Fibroblast of skin of scalp (primary cell): ENCODE data around the gene CAPN15.

ENCODE experiments used
- DNase-seq: peaks from one replicate; pipeline ENCODE4 v3.0.0-alpha.2; 2013

Gene CAPN15

DNA sequence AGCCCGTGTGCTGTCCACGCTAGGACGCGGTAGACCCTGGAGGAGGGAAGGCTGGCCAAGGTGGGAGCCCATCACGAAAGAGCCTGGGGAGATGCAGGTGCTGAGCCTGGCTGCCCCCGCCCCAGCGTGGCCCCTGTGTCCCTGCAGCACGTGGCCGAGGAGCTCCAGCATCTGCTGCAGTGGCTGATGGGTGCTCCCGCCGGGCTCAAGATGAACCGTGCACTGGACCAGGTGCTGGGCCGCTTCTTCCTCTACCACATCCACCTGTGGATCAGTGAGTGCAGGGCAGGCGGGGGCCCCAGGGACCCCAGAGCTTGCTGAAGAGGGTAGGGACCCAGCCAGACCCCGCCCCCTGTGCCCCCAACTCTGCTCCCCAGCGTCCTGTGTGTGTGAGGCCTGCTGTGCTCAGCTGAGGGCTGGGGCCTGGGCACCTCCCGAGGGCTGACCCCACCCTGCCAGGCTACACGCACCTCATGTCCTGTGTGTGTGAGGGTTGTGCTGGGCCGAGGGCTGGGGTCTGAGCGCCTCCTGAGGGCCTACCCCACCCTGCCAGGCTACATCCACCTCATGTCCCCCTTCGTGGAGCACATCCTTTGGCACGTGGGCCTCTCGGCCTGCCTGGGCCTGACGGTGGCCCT, 50.8 kb downstream of the CAPN15 start:
- DNase-seq = no peak

DNA sequence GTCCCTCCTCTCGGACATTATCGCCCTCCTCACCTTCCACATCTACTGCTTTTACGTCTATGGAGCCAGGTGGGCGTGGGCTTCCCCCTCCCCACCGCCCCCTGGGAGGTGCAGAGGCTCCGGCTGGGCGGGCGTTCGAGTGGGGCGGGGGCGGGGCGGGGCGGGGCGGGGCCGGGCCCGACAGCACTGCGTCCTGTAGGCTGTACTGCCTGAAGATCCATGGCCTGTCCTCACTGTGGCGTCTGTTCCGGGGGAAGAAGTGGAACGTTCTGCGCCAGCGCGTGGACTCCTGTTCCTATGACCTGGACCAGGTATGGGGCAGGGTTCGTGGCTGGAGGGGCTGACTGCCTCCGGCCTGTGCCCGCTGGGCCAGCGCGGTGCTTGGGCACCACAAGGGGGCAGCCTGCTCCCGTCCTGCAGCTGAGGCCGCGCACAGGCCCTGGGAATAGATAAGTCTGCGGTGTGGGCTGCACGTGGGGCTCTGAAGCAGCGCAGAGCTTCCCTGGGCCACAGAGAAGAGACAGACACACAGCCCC, 51.4 kb downstream of the CAPN15 start:
- DNase-seq = peak; percentile 65

DNA sequence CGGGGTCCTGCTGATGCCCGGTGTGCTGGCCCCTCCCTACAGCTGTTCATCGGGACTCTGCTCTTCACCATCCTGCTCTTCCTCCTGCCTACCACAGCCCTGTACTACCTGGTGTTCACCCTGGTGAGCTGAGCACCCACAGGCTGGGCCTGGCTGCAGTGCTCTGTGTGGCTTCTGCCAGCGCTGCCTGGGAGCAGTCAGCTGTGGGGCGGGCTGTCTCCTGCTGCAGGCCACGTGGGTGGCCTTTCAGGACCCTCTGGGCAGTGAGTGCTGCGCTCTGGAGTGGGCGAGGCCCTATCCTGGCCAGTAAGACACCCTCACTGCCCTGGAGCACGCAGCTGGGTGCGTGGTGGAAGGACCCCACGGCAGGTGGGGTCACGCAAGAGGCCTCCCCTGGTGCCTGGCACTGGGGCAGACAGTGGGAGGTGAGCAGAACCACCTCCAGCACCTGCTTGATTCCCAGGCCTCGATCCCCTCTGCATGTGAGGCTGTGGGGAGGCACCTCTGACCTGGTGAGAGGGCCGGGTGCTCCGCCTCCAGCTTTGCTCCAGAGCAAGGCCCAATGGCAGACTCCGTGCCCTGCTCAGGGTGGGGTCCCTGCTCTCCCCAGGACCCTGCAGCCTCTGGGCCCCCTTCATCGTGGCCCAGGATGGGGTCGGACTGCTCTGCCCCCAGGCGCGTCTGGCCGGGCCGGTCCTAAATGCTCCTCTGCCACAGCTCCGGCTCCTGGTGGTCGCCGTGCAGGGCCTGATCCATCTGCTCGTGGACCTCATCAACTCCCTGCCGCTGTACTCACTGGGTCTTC, 52.8 kb downstream of the CAPN15 start:
- DNase-seq = no peak

DNA sequence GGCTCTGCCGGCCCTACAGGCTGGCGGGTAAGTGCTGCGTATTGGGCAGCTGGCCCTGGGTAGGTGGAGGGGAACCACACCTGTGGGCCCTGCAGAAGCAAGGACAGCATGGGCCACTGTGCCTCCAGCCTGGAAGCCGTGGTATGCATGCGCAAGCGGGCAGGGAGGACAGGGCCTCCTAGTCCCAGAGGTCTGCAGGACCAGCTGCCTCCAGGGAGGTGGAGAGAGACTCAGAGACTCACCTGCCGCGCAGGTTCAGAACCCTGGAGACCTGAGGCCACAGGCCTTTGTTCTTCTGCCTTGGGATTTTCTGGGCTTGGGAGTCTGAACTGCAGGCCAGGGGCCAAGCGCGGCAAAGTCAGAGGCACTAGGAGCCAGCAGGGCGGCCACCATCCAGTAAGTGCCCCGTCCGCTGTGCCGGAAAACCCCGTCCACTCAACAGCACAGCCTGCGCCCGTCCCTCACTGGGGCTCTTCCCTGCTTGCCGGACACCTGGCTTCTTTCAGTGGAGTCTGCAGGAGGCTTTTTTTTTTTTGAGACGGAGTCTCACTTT, 53.5 kb downstream of the CAPN15 start:
- no peak for DNase-seq

DNA sequence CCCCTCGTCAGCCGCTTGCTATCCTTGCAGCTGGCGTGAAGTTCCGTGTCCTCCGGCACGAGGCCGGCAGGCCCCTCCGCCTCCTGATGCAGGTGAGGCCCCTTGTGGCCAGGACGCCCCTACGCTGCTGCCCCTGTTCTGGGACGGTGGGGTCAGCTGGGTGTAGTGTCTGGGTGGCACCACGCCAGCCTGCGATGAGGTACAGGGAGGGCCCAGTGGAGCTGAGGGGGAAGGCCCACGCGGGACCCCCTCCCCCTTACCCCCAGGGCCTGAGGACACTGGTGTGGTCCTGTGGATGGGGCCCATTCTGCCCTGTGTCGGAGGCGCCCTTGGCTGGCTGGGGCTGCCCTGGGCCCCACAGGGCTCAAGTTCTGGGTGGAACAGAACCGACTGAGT, 54.7 kb downstream of the CAPN15 start:
- DNase-seq = no peak

DNA sequence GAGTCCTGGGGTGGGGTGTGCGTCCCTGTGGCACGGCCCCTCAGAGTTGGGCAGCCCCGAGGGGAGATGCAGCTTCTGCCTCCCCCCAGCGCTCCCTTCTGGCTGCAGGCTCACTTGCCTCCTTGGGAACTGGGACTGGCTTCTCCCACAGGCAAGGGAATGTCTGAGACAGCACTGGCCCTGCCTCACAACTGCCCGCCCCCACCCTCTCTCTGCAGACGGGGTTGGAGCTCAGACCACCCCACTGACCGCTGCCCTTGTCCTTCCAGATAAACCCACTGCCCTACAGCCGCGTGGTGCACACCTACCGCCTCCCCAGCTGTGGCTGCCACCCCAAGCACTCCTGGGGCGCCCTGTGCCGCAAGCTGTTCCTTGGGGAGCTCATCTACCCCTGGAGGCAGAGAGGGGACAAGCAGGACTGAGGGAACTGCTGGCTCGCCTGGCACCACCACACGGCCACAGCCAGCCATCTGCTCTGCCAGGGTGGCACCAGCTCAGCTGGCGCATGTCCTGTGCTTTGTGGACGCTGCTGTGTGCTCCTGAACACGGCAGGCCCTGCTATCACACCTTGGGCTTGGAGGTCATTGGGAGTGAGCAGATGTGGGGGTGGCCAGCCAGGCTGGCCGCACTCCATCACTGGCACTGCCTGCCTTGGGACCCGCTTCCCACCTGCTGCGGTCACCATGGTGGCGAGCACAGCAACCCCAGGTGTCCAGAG, 55.3 kb downstream of the CAPN15 start:
- no peak for DNase-seq

DNA sequence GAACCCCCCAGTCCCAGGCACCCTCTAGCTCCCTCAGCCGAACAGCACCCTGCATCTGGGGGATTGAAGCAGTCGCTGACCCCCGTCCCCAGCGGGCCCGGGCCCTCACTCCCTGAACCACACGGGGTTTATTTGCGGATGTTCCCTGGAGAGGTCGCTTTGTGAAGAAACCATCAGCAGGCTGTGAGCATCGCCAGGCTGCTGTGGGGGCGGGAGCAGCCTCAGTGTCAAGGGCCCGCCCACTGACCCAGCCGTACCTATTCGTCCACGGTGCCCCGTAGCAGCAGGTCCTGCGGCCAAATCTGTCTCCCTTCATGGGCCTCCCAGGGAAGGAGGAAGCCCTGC, 55.9 kb downstream of the CAPN15 start:
- no peak for DNase-seq

DNA sequence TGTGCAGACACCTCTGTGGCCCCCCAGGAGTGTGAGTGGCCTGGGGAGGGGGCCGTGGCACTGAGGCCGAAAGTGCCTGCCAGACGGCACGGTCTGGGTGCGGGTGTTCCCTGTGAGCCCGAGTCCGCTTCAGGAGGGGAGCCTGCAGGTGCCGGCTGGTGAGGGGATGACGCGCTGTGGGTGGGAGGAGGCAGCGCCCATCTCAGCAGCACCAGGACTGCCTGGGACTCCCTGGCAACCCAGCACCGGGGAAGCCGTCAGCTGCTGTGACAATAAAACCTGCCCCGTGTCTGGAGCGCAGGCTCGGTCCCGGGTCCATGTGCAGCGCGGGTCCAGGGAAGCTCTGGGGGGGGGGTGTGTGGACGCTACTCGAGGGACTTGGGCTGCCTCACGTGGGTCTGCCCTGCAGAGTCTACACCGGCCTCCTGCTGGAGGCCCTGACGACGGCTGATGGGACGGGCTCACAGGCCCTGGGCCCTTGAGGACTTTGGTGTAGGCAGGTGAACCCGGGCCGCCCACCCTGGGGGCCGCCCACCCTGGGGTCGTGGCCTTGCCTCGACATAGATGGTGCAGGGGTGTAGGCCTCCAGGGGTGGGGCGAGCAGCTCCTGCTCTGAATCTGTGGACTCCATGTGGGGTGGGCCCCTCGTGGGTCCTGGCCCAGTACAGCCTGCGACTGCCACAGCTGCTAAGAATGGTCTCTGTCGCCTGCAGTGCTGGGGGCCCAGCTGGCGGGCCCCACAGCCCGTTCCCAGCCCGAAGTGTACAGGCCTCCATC, 56.5 kb downstream of the CAPN15 start:
- DNase-seq = no peak

DNA sequence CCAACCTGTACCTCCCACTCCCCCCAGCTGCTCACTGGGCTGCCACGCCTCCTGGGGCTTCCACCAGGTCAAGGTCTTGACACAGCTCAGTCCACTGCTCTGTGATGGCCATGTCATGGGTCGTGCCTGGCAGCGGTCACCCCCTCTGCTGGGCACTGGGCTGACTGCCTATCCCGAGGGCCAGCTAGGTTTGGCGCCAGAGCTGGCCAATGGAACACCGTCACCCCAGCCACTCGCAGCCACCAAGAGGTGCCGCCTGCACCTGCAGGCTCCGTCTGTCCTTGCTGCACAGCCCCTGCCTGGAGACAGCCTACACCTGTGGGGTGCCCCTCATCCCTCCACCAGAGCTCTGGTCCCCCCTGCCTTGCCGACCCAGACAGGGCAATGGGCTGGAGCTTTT, 57.8 kb downstream of the CAPN15 start:
- no peak for DNase-seq

DNA sequence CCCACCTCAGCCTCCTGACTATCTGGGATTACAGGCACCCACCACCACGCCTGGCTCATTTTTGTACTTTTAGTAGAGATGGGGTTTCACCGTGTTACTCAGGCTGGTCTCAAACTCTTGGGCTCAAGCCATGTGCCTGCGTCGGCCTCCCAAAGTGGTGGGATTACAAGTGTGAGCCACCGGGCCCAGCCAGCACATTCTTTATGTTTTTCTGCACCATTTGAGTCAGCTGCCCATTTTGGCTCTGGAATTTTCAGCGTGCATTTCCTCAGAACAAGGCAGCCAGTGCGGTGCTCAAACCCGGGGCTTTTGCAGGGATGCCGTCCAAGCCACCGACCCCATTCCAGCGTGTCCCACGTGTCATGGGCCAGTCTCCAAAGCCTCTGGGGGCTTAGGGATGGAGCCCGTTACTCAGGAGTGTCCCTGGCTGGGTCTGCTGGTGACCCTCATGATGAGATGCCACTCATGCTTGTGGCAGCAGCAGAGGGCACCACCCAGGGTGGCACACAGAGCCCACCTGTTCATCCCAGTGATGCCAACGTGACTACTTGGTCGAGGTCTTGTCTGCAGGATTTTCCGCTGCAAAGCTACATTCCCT, 58.6 kb downstream of the CAPN15 start:
- peak; percentile 35 for DNase-seq

DNA sequence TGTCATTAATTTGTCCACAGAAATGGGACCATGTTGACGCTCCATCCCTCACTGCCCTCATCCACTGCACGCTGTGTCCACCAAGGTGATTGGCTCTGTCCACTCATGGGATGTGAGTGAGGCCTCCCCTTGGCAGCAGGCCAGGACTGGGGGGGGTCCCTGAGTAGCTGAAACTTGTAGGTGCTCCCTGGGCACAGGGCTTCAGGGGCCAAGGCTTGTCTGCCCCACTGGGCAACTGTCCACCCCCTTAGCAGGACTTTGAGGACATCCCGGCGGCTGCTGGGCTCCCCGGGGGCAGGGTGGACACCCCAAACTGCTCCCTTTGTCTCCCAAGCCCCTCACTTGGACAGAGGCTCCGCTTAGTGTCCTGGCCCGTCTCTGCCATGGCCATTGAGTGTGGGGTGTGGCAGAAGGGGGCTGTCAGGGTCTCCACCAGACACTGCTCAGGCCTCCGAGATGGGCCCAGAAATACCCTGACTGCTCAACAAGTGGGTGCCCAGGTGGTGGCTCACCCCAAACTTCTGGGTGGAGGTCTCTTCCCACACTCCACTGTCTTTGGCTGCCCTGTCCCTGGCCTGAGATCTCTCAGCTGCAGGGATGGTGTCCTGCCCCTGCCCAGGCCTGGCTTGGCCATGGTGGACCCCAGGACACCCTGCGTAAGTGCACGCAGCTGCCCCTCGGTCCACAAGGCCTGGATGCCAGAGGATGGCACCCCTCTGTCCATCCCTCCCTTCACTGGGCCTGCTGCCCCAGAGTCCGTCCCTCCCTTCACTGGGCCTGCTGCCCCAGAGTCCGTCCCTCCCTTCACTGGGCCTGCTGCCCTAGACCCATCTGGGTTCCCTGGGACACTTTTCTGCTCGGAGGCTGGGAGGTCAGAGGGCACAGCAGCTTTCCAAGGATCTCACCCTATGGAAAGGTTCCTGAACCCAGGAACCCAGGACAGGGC, 59.4 kb downstream of the CAPN15 start:
- no peak for DNase-seq

DNA sequence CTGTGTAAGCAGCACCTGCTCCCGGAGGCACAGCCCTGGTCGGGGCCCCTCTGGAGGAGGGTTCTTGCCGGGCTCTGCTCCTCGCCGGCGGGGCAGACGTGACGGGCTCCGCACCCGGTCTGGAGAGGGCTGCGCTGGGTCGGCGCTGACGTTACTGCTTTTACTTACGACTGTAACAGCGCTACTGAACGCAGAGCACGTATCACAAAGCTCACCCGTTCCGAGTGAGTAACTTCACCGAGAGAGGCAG, 61.1 kb downstream of the CAPN15 start:
- peak; percentile 47 for DNase-seq

DNA sequence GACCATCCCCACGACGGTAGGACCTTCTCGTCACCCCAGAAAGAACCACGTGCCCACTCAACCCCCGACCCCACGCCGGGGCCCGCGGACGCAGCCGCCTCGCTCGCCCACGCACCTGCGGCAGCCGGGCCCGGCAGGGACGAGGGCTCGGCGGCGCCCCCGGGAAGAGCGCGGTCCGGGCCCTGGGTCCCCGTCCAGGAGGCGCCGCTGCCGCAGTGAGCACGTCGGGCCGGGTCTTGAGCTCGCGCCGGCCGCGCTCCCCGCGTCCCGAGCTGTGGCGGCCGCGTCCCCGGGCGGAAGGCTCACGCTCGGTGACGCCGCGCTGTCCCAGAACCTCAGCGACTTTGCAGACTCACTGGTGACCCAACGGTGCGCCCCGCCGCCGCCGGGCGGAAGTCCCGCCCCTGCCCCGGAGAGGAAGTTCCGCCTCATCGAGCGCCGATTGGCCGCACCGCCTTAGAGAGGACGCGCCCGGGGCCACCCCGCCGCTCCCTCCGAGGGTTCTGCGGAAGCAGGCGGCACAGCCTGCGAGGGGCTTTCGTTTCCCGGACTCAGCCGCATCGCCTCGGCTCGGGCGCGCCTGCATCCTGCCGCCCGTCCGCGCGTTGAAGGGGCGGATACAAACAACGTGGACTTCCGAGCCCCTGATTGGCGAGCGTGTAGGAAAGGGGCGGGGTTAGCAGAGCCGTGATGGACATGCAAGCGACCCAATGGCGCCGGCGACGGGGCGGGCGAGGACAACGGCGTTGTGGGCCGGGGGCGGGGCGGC, 61.6 kb downstream of the CAPN15 start:
- DNase-seq = peak; percentile 95

DNA sequence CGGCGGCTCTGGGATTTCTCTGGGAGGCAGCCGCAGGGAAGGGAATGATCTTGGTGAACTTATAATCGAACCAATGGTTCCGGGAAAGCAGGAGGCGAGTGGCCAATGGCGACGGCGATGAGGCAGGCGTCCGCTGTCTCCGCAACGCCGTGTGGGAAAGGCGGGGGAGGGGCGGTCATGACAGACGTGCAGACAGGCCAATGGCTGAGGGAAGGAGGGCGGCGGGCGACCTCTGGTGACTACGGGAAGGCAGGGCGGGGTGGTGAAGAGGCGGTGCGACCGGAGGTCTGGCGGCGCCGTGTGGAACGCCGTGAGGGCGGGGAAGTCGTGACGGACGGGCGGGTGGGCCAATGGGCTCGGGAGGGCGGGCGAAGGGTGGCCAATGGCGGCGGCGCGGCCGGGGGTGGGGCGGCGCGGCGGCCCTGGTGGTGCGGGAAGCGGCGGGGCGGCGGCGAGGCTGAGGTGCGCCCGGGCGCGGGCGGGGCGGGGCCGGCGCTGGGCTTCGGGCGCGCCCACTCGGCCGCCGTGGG, 62.2 kb downstream of the CAPN15 start, which contains the start of gene RAB40C:
RAB40C (plus strand) TSS at position 409 of the 530 bp plus-strand sequence. CDS start 226 bp downstream, outside the sequence.
- DNase-seq = peak; percentile 98

DNA sequence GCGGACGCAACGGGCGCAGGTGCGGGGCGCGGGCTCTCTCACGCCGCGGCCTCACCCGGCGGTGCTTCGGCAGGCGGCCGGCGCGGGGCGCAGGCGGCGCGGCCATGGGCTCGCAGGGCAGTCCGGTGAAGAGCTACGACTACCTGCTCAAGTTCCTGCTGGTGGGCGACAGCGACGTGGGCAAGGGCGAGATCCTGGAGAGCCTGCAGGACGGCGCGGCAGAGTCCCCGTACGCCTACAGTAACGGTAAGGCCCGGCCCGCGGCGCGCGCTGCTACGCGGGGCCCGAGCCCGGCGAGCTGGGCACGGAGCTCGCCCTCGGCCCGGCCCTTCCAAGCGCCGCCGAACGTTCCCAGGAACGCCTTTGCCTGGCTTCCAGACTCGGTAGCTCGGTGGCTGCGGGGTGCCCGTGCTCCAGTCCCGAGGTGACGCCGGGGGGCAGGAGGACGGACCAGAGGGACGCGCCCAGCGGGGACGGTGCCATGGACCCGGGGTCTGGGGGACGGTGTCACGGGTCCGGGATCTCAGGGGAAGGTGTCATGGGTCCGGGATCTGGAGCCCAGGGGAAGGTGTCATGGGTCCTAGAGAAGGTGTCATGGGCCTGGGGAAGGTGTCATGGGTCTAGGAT, 62.8 kb downstream of the CAPN15 start:
- DNase-seq = peak; percentile 25

DNA sequence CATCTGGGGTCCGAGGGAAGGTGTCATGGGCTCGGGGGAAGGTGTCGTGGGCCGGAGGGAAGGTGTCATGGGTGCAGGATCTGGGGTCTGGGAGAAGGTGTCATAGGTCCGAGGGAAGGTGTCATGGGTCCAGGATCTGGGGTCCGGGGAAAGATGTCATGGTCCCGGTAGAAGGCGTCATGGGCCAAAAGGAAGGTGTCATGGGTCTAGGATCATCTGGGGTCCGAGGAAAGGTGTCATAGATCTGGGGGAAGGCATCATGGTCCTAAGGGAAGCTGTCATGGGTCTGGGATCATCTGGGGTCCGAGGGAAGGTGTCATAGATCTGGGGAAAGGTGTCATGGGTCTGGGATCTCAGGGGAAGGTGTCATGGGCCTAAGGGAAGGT, 63.3 kb downstream of the CAPN15 start:
- no peak for DNase-seq

DNA sequence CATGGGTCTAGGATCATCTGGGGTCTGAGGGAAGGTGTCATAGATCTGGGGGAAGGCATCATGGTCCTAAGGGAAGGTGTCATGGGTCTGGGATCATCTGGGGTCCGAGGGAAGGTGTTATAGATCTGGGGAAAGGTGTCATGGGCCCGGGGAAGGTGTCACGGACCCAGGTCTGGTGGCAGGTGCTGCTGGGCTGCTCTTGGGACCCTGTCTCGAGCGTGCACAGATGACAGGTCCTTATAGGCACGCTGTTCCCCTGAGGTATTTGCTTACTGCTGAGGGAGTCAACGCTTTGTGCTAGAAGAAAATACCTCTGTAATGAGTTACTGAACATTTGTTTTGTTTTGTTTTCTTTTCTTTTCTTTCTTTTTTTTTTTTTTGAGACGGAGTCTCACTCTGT, 63.7 kb downstream of the CAPN15 start:
- DNase-seq = no peak

DNA sequence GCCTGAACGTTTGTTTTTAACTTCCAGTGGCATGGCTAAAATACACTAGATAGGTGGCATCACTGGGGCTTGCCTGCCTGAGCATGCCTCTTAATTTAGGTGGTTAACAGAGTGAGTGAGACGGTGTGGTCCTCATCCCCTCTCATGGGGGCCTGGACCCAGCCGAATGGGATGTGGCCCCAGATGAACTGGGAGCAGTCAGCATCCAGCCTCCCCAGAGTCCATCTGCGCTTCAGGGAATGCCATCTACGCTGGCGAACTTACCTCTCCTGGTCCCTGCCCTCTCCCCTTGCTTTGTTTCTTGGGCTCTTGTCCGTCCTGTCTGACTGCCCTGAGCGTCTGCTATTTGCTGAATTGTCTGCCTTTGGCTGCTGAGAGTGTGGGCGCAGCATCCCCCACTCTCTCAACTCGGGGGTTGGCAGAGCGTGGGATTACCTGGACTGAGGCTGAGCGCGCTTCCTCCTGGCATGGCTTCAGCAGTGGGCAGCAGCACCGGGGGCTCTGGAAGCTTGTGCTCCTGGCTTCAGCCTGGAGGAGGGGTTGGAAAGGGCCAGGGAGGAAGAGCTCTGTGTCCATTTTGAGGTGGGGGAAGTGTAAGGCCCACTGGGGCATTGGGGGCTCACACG, 64.5 kb downstream of the CAPN15 start:
- DNase-seq = no peak
